Limb (tissue), 2 donors: ENCODE data around the gene RCSD1.

Experiments
- DNase-seq, 2 donors: peaks; one replicate each; pipeline ENCODE4 v3.0.0-alpha.2; 2016; ENCODE audit errors: extremely low spot score in 2 of 2

RCSD1 gene

GRCh38 chr1:167683641-167684502, 53.8 kb downstream of the RCSD1 start:
- DNase-seq = no peak

- no peak for DNase-seq
Measured at GRCh38 chr1:167685844-167686243, 55.8 kb downstream of the RCSD1 start.

GRCh38 chr1:167687919-167688519, 58.0 kb downstream of the RCSD1 start:
- DNase-seq = peak; percentile 69 to 85

DNA sequence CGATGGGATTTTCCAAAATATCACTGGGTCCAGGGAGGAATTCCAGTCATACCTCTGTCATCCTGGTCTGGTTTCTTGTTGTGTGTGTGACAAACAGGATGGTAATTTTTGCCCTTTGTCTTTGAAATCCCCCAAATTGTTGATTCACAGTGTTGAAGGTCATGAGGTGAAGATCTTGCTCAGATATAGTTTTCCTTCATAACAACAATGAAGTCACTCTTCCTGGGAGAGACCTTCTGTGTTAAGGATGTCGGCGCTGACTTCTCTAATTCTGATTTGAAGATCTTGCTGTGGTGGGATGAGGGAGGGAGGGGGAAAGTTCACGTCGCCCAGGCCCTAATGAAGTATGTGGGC, 59.5 kb downstream of the RCSD1 start:
- DNase-seq = no peak

DNA sequence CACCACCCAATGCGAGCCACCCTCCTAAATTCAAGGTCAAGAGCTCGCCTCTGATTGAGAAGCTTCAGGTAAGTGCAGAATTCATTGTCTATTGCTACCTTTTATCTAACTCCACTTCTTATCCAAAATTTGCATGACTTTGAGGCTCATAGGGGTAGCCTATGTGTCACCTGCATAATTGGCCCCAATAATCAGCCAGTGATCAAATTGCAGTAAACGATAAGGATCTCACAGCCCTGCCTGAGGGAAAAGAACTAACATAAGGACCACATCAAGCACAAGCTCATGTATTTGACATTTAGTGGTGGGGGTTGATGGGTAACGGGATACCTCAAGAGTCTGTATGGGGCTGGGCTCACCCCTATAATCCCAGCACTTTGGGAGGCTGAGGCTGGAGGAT, 60.0 kb downstream of the RCSD1 start:
- no peak for DNase-seq

GRCh38 chr1:167693425-167694045, 63.5 kb downstream of the RCSD1 start:
- no peak for DNase-seq

GRCh38 chr1:167694691-167695090, 64.7 kb downstream of the RCSD1 start:
- DNase-seq = no peak

GRCh38 chr1:167695147-167695546, 65.1 kb downstream of the RCSD1 start:
- DNase-seq = no peak

DNA sequence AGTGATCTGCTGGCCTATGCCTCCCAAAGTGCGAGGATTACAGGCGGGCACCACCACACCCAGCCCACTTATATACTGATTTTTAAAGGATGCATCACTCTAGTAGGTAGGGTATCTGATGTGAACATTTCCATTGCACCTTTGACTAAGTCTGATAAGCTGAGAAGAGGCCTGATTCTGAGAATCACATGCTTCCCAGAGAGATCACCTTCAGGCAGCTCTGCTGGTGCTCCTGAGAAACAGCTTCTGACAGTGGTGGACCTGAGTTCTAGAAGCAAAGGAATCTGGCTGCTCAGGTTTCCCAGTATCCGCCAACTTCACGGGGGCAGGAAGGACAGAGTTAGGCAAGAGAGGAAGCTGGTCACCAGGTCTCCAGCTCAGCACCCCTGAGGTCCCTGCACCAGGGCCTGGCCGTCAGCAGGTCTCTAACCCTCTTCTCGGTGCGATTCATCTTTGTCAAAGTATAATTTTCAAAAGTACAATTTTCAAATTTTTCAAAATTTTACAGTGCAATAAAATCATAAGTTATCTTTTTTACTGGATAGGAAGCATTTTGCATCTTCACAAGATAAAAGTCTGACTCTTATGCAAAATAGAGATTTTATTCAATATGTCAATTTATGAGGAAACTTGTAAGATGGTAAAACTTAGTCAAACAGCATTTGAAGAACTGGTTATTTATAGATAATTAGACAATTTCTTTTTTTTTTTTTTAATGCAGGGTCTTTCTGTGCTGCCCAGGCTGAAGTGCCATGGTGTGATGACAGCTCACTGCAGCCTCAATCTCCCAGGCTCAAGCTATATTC, 65.9 kb downstream of the RCSD1 start:
- DNase-seq = no peak

DNA sequence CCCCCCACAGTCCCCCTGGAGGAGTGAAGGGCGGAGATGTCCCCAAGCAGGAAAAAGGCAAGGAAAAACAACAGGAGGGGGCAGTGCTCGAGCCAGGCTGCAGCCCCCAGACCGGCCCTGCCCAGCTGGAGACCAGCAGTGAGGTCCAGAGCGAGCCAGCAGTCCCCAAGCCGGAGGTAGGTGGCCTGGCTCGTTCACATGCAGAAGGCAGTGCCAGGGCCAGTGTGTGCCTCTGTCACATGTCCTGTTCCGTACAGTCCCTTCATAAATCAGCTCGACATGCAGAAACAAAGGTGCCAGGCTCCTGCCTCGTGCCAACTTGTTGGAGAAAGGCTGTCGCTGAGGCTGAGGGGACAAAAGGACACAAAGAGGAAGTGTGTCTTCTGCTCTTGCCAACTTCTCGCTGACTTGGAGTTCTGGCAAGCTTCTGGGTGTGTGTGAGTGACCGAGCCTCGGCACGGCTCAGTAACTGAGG, 67.7 kb downstream of the RCSD1 start:
- DNase-seq = no peak

- no peak for DNase-seq
Measured at GRCh38 chr1:167698313-167698712, 68.3 kb downstream of the RCSD1 start.

- DNase-seq = no peak
Measured at GRCh38 chr1:167701510-167701909, 71.5 kb downstream of the RCSD1 start.

DNA sequence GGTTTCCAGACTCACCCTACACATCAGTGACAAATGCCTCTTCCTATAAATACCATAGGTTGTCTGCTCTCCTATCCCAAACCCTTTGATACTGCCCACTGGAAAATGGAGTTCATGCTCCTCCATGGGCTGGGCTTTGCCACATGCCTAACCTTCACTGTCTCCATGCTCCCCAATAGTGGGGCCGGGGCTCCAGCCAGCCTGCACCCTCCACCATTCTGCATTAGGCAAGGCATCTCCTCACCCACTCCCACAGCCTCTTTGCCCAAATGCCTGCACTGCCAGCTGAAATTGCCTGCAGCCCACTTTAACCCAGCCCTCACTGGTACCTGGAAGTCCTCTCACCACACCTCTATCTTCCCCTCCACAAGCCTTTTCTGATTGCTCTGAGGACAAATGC, 73.5 kb downstream of the RCSD1 start:
- DNase-seq = no peak

- DNase-seq = no peak
Measured at GRCh38 chr1:167704715-167705114, 74.7 kb downstream of the RCSD1 start.

GRCh38 chr1:167705250-167705649, 75.2 kb downstream of the RCSD1 start:
- no peak for DNase-seq

GRCh38 chr1:167706363-167706762, 76.3 kb downstream of the RCSD1 start:
- DNase-seq = no peak

DNA sequence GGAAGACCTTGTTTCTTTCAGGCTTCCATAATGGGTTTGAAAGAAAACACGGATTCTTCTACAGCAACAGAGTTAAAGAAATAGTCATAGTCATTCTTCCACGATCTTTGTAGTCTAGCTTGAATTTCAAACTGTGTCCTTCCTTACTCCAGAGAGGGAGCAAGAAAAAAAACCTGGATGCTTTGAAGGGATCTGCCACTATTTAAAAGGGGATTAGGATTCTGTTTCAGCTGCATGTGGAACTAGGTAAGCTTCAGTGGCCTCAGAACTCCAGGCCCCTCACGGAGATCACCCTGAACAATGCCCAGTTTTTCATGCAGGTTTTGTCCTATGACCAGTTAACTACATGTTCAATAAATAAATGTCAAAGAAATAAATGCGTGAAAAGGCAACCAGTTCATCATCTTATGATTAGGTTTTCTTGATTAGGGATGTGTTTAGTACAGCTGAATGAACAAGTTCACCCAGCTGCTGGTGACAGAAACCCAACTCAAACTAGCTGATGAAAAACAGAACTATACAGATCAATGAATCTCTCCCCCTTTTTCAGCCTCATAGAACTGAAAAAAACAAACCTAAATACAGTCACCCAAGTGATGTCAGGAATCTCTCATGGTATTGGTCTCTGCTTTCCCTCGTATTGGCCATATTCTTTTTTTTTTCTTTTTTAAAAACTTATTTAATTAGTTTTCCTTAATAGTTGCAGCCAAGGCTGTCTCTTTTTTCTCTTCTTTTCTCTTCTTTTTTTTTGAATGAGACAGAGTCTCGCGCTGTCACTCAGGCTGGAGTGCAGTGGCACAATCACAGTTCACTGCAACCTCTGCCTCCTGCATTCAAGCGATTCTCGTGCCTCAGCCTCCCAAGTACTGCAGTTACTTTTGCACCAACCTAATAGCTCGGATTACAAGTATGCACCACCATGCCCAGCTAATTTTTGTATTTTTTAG, 77.2 kb downstream of the RCSD1 start:
- DNase-seq = no peak

DNA sequence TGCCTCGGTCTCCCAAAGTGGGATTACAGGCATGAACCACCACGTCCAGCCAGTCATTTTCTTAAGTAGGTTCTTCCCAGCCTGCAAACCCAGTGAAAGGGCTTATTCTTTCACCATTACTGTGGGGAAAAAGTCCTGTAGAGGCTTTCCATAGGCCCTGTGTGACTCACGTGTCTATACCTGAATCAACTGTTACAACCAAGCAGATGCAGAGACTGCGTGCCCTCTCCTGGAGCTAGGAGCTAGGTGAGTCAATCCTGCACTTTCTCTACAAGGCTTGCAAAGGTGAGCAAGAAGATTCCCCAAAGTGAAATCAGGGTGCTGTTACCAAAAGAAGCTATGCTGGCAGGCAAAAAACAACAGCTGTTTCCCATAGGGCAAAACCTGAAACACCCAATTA, 77.9 kb downstream of the RCSD1 start:
- no peak for DNase-seq

- DNase-seq = no peak
Measured at GRCh38 chr1:167708940-167709389, 78.9 kb downstream of the RCSD1 start.

DNA sequence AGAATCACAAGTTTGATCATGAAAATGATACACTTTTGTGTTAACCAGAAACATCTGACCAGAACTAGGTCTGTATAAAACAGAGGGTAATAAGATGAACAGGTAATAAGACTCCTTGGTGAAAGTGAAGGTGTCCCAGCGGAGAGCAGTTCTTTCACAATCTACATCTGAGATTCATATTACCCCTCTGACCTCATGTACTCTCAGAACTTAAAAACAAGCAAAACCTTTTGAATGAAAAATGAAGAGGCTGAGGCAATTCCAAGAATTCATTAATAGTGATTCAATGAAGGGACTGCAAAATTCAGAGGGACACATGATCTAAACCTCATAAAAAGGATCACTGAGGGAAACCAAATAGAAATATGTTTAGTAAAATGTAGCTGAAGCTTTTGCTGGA, 80.8 kb downstream of the RCSD1 start:
- no peak for DNase-seq

- no peak for DNase-seq
Measured at GRCh38 chr1:167711797-167712196, 81.8 kb downstream of the RCSD1 start.
